ENCODE data around the gene POLR3GL.

POLR3GL gene

GRCh38 chr1:145992958-145993617 lies 28.6 kb downstream of the POLR3GL start:
- no peak for DNase-seq (ENCODE audit: low read depth in 2 of 2)

- DNase-seq (ENCODE audit: low read depth in 2 of 2) = no peak
Observed at GRCh38 chr1:145993618-145994390, 29.3 kb downstream of the POLR3GL start.

- DNase-seq (ENCODE audit: low read depth in 2 of 2) = peak in 1 of 2 donors; percentile 33
Observed at GRCh38 chr1:145994391-145995120, 30.1 kb downstream of the POLR3GL start.

GRCh38 chr1:145995148-145995881 lies 30.8 kb downstream of the POLR3GL start:
- no peak for DNase-seq (ENCODE audit: low read depth in 2 of 2)

GRCh38 chr1:145995964-145996432 lies 31.5 kb downstream of the POLR3GL start:
- DNase-seq (ENCODE audit: low read depth in 2 of 2) = no peak

- peak; percentile 84 to 87 for DNase-seq (ENCODE audit: low read depth in 2 of 2)
Observed at GRCh38 chr1:145996433-145997015, 32.0 kb downstream of the POLR3GL start, which contains the start of gene TXNIP. Gene TXNIP (minus strand): TSS chr1:145996579. CDS start chr1:145996266, 313 bp downstream.

DNA sequence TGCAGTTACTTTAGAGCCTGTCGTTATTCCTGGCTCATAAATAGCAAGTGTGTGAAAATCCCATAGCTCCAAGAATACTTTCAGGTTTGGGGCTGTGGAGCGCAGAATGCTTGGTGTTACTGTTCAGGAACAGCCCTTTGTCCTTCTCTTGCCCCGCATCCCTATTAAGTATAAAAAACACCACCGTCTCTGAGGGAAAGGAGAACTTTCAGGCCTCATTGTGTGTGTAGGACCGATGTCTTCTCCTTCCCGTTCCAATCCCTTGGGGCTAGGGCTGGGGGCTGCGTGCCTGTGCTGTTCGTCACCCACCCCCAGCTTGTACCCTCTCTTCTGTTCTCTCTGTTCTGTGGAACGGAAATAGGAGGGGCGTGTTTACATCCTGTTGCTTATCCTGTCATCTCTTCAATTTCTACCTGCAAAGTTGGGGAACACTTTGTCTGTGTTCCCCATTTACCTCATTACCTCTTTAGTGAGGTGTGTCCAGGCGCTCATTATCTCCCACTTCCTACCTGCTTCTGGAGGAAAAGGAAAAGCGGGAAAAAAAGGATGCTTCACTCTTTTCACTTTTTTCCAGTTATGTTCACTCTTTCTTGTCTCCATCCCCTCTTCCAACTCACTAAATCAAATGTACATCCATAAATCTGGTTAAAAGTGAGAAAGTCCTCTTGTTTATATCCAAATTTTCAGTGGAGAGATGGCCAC lies 32.7 kb downstream of the POLR3GL start:
- DNase-seq (ENCODE audit: low read depth in 2 of 2) = peak in 1 of 2 donors; percentile 43

- DNase-seq (ENCODE audit: low read depth in 2 of 2) = no peak
Observed at GRCh38 chr1:145997718-145998023, 33.2 kb downstream of the POLR3GL start.

DNA sequence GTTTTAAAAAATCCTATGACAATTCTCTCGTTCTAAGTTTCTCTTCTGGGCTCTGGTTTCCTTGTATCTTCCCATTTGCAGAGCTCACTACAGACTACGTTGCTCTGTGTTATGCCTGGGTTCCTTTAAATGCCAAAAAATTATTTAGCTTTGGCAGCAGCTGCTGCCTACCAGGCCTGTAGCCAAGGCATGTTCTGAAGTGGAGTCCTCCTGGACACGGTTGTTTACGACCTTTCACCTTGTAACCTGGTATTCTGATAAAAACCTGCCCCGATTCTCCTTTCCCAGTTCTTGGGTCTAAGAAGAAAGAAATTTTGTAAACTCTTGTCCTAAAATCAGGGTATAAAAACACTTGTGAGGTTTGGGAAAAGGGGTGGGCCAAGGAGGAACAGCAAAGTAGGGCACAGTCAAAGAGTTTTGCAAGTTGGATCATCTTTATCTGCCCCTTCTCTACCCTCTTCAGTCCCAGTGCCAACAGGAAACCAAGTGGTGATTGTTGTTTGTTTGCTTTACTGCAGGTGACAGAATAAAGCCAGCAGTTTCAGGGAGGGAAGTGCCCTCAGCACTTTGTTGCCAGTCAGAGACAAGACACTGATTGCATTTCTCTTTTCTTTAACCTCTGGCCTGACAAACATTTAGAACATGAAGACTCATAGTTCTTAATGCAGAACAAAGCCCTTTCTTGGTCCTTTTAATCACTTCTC lies 35.0 kb downstream of the POLR3GL start:
- no peak for DNase-seq (ENCODE audit: low read depth in 2 of 2)

DNA sequence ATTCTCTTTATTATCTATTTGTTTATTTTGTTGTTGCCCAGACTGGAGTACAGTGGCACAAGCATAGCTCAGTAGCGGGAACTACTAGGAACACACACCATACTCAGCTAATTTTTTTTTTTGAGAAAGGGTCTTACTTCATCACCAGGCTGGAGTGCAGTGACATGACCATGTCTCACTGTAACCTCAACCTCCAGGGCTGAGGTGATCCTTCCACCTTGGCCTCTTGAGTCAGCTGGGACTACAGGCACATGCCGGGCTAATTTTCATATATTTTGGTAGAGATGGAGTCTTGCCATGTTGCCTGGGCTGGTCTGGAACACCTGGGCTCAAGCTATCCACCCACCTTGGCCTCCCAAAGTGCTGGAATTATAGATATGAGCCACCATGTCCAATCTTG lies 37.2 kb downstream of the POLR3GL start:
- no peak for DNase-seq (ENCODE audit: low read depth in 2 of 2)

DNA sequence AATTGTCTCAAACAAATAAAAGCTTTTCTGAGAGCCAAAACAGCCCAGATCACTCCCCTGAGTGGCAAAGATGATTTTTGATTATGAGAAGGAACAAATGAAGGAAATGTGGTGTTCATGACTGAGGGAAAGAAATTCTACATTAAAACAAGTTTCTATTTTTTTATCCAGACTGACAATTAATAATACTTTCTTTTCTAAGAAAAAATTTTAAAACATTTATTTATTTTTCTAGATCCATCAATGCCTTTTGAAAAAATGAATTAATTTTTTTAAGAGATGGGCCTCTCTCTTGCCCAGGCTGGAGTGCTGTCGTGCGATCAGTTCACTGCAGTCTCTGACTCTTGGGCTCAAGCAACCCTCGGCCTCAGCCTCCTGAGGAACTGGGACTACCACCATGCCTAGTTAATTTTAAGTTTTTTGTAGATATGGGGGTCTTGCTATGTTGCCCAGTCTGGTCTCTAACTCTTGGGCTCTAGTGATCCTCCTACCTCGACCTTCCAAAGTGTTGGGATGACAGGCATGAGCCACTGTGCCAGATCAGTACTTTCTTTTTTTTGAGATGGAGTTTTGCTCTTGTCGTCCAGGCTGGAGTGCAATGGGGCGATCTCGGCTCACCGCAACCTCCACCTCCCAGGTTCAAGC lies 43.1 kb downstream of the POLR3GL start:
- no peak for DNase-seq (ENCODE audit: low read depth in 2 of 2)

DNA sequence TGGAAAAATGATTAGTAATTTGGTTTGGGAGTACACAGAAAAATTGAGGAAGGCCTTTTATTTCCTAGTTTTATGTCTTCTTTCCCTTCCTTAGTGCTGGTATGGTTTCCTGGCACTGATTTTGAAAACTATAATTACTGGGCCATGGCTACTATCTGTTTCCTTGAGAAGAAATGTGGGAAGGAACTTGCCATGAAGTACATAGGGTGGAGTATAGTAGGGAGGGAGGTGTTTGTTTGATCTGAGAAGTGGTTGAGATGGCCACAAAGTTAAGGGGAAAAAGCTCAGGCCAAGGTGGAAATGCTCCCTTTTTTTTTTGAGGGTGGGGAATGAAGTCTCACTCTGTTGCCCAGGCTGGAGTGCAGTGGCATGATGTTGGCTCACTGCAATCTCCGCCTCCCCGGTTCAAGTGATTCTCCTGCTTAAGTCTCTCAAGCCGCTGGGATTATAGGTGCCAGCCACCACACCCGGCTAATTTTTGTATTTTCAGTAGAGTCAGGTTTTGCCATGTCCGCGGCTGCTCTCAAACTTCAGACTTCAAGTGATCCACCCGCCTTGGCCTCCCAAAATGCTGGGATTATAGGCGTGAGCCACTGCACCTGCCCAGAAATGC lies 45.7 kb downstream of the POLR3GL start:
- no peak for DNase-seq (ENCODE audit: low read depth in 2 of 2)

DNA sequence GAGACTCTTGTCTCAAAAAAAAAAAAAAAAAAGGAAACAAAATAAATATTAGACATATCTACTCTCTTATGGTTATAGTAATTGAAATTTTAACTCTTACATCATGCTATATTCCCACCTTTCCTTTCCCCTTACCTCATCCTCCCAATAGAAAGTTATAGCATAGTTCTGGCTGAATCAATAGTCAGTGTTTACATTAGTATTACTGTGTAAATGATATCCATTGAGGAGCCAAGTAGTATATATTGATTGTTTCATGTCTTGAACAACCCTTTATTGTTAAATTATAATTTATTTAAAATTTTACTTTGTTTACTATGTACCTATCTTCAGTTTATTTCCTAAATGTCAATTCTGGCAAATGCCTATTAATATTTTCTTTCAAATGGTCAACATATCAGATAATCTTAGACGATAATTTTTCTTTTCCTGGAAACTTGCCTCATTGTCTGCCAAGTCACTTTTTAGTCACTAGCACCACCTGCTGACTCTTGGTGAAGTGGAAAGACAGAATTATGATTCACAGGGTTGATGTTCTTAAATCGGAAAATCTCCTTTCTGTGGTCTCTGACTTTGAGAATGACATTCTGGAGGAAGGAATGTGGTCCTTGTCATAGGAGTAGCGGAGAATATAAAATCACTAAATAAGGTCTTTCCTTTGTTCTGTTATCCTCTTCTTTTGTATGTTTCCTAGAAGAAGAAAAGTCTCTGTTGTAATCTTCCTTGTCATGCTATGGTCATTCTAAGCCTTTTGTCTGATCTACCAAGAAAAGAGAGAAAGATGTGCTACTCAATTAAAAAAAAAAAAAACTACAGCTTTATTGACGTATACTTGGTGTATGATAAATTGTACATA lies 48.4 kb downstream of the POLR3GL start:
- peak in 1 of 2 donors; percentile 54 for DNase-seq (ENCODE audit: low read depth in 2 of 2)

DNA sequence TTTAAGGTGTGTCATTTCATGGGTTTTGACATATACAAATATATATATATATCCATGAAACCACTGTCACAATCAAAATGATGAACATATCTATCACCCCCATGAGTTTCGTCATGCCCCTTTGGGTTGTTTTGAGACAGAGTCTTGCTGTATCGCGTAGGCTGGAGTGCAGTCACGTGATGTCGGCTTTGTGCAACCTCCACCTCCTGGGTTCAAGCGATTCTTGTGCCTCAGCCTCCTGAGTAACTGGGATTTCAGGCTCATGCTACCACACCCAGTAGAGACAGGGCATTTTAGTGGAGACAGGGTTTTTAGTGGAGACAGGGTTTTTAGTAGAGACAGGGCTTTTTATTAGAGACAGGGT lies 49.1 kb downstream of the POLR3GL start:
- no peak for DNase-seq (ENCODE audit: low read depth in 2 of 2)

GRCh38 chr1:146016891-146017290 lies 52.4 kb downstream of the POLR3GL start:
- DNase-seq (ENCODE audit: low read depth in 2 of 2) = no peak

DNA sequence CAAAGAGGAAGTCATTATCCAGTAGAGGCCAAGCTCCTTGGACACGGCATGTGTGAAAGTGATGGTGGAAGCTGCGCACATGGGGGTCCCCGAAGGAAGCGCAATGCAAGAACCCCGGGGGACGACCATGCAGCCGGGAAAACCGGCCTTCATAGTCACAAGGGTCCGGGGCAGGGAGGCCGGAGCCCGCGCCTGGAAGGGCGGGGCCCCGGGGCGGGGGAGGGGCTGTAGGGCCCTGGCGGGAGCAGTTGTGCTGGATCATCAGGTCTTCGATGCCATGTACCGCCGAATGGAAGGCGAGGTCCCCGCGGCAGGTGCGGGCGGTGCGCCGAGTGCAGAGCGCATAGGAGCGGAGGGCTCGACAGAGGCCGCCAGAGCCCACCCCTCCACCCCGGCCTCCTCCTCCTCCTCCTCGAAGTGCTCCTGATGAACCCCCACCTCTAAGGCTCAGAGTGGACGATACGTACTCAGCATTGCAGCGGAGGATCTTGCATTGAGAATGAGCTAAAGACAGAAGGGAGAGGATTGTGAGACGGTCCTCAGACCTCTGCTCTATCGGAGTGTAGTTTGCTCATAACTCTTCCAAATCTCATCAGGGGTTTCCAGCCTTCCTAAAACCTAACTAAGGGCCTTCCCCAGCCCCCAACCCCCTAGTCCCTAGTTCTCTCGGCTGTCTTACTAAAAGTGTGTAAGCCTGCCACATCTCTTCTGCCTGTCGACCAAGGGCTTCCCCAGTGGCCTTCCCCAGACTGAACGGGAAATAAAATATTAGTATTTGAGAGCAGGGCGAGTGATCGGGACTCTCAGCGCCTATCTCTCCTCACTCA lies 55.0 kb downstream of the POLR3GL start:
- DNase-seq (ENCODE audit: low read depth in 2 of 2) = no peak
